B cell (primary cell): ENCODE measurements around the gene THADA. TPM values are rescaled to one million over a fixed set of nuclear protein-coding genes. Genes with fewer than 3 reads are reported as not detected.

Source experiments
- ATAC-seq: fragments of 200-7000 bp; cut with Tn5 transposase; one replicate; pipeline ENCODE4 v1.10.0; 2021; ENCODE audit warnings: low read depth, mild to moderate bottlenecking, moderate number of reproducible peaks, moderate library complexity
- CTCF ChIA-PET: fragments of 350-600 bp; sonication (Branson Sonifier 250); formaldehyde crosslinking; loops from one replicate; lab custom pipeline; 2021; ENCODE audit warnings: antibody characterized with exemption, inconsistent platforms; lab: Charles Lee
- POLR2A ChIA-PET: fragments of 350-600 bp; sonication (Branson Sonifier 250); formaldehyde crosslinking; loops from one replicate; lab custom pipeline; 2021; ENCODE audit warnings: antibody characterized with exemption; lab: Charles Lee
- DNase-seq: peaks from one replicate; pipeline ENCODE4 v3.0.0; 2013
- H2AFZ ChIP-seq: 2 replicates; pipeline ENCODE4 v1.6.1; 2012; ENCODE audit warnings: mild to moderate bottlenecking, low read depth, low read length; ENCODE audit not compliant: insufficient read depth, poor library complexity, severe bottlenecking
- H3K27ac ChIP-seq, 2 donors: 1 replicate in 1 of 2; 2 replicates in 1 of 2; pipeline ENCODE4 v1.5.1; 2012 to 2013; ENCODE audit warnings: low read length in 2 of 2, mild to moderate bottlenecking in 2 of 2, moderate library complexity in 1 of 2
- H3K27me3 ChIP-seq, 4 experiments: fragments of 200-600 bp in 1 of 4; sonication (generic) in 1 of 4; replicated peaks in 1 of 4; 1 replicate in 2 of 4; 2 replicates in 2 of 4; pipeline versions ENCODE4 v1.6.1 to v1.7.0; 2013 to 2016; ENCODE audit warnings: low read length in 3 of 4, mild to moderate bottlenecking in 2 of 4, mixed read lengths in 1 of 4, moderate library complexity in 1 of 4; ENCODE audit not compliant: insufficient read depth in 4 of 4, control insufficient read depth in 3 of 4; ENCODE audit errors: control extremely low read depth in 1 of 4
- H3K36me3 ChIP-seq, 2 experiments: replicated peaks in 1 of 2; 1 replicate in 1 of 2; 2 replicates in 1 of 2; pipeline versions ENCODE4 v1.6.1 to v1.7.1; 2013; ENCODE audit warnings: low read length in 1 of 2; ENCODE audit not compliant: insufficient read depth in 2 of 2, control insufficient read depth in 1 of 2; ENCODE audit errors: control extremely low read depth in 1 of 2, extremely low read depth in 1 of 2
- H3K4me1 ChIP-seq, 2 donors: fragments of 200-600 bp in 1 of 2; sonication (generic) in 1 of 2; 1 replicate in 1 of 2; 2 replicates in 1 of 2; pipeline versions ENCODE4 v1.5.1 to v1.6.1; 2013 to 2017; ENCODE audit warnings: low read length in 2 of 2; ENCODE audit not compliant: control insufficient read depth in 2 of 2, insufficient read depth in 2 of 2
- H3K4me2 ChIP-seq: replicated peaks from 2 replicates; pipeline ENCODE3; 2012; ENCODE audit warnings: mild to moderate bottlenecking, low read depth, low read length; ENCODE audit not compliant: poor library complexity, severe bottlenecking
- H3K4me3 ChIP-seq, 5 experiments: fragments of 200-600 bp in 1 of 5; sonication (generic) in 1 of 5; 1 replicate in 3 of 5; 2 replicates in 2 of 5; pipeline versions ENCODE4 v1.5.1 to v1.7.0; 2011 to 2016; ENCODE audit warnings: low read length in 4 of 5, mild to moderate bottlenecking in 4 of 5, low read depth in 2 of 5, control low read depth in 1 of 5, moderate library complexity in 1 of 5; ENCODE audit not compliant: insufficient read depth in 1 of 5; ENCODE audit errors: control extremely low read depth in 1 of 5, extremely low read depth in 1 of 5
- H3K79me2 ChIP-seq: fragments of 200-600 bp; sonication (generic); one replicate; pipeline ENCODE4 v1.6.0; 2016; ENCODE audit warnings: low read length; ENCODE audit not compliant: control insufficient read depth, insufficient read depth
- H3K9ac ChIP-seq: fragments of 200-600 bp; sonication (generic); 2 replicates; pipeline ENCODE4 v1.6.1; 2017; ENCODE audit warnings: mild to moderate bottlenecking, low read length, moderate library complexity
- H3K9me3 ChIP-seq, 3 donors: one replicate each; pipeline versions ENCODE4 v1.6.1 to v1.7.1; 2013; ENCODE audit warnings: low read length in 2 of 3; ENCODE audit not compliant: control insufficient read depth in 2 of 3, insufficient read depth in 1 of 3; ENCODE audit errors: control extremely low read depth in 1 of 3
- H4K20me1 ChIP-seq: 2 replicates; pipeline ENCODE4 v1.6.0; 2012; ENCODE audit warnings: mild to moderate bottlenecking, low read length; ENCODE audit not compliant: insufficient read depth, control insufficient read depth, poor library complexity, severe bottlenecking
- H3K27ac Mint-ChIP-seq: one replicate; pipeline ENCODE4 v1.8.0; 2021; ENCODE audit warnings: mixed read lengths
- H3K27me3 Mint-ChIP-seq: one replicate; pipeline ENCODE4 v1.8.0; 2021; ENCODE audit warnings: mixed read lengths
- H3K4me1 Mint-ChIP-seq: one replicate; pipeline ENCODE4 v1.8.0; 2021; ENCODE audit warnings: mixed read lengths
- H3K4me3 Mint-ChIP-seq: one replicate; pipeline ENCODE4 v1.8.0; 2021; ENCODE audit warnings: mixed read lengths
- H3K9me3 Mint-ChIP-seq: one replicate; pipeline ENCODE4 v1.8.0; 2022; ENCODE audit warnings: mixed read lengths; ENCODE audit not compliant: insufficient read depth
- EZH2 ChIP-seq: IDR thresholded peaks from 2 replicates; pipeline ENCODE4 v1.6.1; 2012; ENCODE audit warnings: borderline replicate concordance, low read depth, mild to moderate bottlenecking, moderate library complexity, low read length; ENCODE audit not compliant: insufficient read depth, poor library complexity, severe bottlenecking
- WGBS: methylation state at CpG from one replicate; pipeline ENCODE4 v1.1.5; 2013; ENCODE audit warnings: missing lambda C conversion rate; ENCODE audit not compliant: insufficient coverage; 5-methylcytosine and 5-hydroxymethylcytosine counted together
- intact Hi-C: fragments of 100-400 bp; cut with micrococcal nuclease; formaldehyde crosslinking; loops from one replicate; pipeline ENCODE4 v1.10.0; 2022
- polyA plus RNA-seq: library from polyadenylated mRNA; depleted of rRNA; stranded (reverse); fragments of >200 nt; gene quantifications from 2 replicates; pipeline ENCODE4 v1.2.3, GENCODE V29; 2012
- total RNA-seq, 2 donors: library from RNA; stranded (reverse); fragments of 120-200 nt in 1 of 2; gene quantifications; 1 replicate in 1 of 2; 2 replicates in 1 of 2; pipeline versions ENCODE4 v1.2.3 to v1.2.4, GENCODE V29; 2013 to 2022
- TF ChIP-seq, protein P1 (sequence below): fragments of 200-600 bp; IDR thresholded peaks from one replicate; pipeline ENCODE4 v1.8.0; 2022; ENCODE audit warnings: antibody characterized with exemption, mild to moderate bottlenecking

The THADA gene
- total and polyA plus RNA-seq, 2 donors (not counting 1 experiment from before 2014, with no cell fraction given), result 17.6 to 48.5 TPM

DNA sequence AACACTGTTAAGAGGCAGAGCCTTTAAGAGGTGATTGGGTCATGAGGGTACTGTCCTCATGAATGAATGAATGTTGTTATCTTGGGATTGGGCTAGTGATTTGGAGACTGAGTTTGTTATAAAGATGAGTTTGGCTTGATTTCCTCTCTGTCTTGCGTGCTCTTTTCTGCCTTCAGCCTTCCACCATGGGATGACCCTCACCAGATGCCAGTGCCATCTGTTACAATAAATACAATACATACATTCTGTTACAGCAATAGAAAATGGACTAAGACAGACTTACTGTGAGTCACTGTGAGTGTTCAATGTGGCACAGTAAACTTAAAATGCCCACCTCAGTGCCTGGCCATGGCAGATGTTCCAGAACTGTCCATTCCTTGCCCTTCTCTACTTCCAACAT lies 274.4 kb downstream of the THADA start:
- H3K4me3 Mint-ChIP-seq, result no peak overlapping the region
- peaks cover 0 to 17% of the 10 kb centered on the region in 2 experiments for H3K36me3 ChIP-seq
- H3K27ac ChIP-seq, result no peak overlapping the region
- H3K27ac Mint-ChIP-seq, result no peak overlapping the region
- ATAC-seq (no peak), DNase-seq (no peak)
- no peak overlapping the region for H3K9ac ChIP-seq
- H3K9me3 ChIP-seq, result no peaks in the 10 kb centered on the region
- no peak overlapping the region for H3K4me3 ChIP-seq
- no peaks in the 10 kb centered on the region for H3K4me1 ChIP-seq
- ChIA-PET CTCF (no interaction called here), POLR2A (no interaction called here)
- H3K4me1 Mint-ChIP-seq, result no peaks in the 10 kb centered on the region
- no peak overlapping the region for H2AFZ ChIP-seq
- H4K20me1 ChIP-seq, result no peaks in the 10 kb centered on the region
- H3K4me2 ChIP-seq, result no peak overlapping the region
- no peaks in the 10 kb centered on the region for H3K79me2 ChIP-seq
- intact Hi-C loops, result no loop called here
- no peaks in the 10 kb centered on the region for H3K9me3 Mint-ChIP-seq
- no peaks in the 10 kb centered on the region for H3K27me3 ChIP-seq
- H3K27me3 Mint-ChIP-seq, result no peaks in the 10 kb centered on the region
- no CpG with 5 or more reads among the region's 1 CpG for WGBS
- no peak for TF ChIP-seq EZH2

DNA sequence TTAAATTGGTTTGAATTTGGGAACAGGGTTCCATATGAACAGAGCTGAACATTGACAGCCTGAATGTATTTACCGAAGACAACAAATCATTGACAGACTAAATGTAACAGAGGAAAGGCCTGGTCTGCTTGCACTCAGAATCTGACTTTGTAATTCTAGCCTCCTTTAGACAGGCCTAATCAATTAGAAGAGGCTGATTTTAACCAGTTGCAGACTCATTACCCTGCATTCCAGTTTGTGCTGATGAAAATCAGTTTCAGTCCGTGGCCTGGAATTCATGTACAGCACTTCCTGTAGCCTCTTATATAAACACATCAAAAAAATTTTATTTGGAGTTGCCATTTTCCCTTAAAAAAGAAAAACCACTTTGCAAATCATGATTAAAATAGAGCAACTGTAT lies 276.3 kb downstream of the THADA start:
- ChIA-PET CTCF (no interaction called here), POLR2A (no interaction called here)
- Histone ChIP-seq H3K4me1 (no peaks in the 10 kb centered on the region), H3K4me2 (no peak overlapping the region), H4K20me1 (no peaks in the 10 kb centered on the region), H3K9me3 (no peaks in the 10 kb centered on the region), H3K9ac (no peak overlapping the region), H3K4me3 (no peak overlapping the region), H3K27me3 (no peaks in the 10 kb centered on the region), H2AFZ (no peak overlapping the region), H3K36me3 (peaks cover 1 to 20% of the 10 kb centered on the region in 2 experiments), H3K79me2 (no peaks in the 10 kb centered on the region), H3K27ac (no peak overlapping the region)
- ATAC-seq (no peak), DNase-seq (no peak)
- H3K27me3 Mint-ChIP-seq, result no peaks in the 10 kb centered on the region
- H3K27ac Mint-ChIP-seq, result no peak overlapping the region
- WGBS, result 100% methylated on average over 1 of the region's 2 CpGs
- H3K4me1 Mint-ChIP-seq, result peaks cover 2% of the 10 kb centered on the region
- no peak overlapping the region for H3K4me3 Mint-ChIP-seq
- no peak for TF ChIP-seq EZH2
- TF ChIP-seq, protein P1, sequence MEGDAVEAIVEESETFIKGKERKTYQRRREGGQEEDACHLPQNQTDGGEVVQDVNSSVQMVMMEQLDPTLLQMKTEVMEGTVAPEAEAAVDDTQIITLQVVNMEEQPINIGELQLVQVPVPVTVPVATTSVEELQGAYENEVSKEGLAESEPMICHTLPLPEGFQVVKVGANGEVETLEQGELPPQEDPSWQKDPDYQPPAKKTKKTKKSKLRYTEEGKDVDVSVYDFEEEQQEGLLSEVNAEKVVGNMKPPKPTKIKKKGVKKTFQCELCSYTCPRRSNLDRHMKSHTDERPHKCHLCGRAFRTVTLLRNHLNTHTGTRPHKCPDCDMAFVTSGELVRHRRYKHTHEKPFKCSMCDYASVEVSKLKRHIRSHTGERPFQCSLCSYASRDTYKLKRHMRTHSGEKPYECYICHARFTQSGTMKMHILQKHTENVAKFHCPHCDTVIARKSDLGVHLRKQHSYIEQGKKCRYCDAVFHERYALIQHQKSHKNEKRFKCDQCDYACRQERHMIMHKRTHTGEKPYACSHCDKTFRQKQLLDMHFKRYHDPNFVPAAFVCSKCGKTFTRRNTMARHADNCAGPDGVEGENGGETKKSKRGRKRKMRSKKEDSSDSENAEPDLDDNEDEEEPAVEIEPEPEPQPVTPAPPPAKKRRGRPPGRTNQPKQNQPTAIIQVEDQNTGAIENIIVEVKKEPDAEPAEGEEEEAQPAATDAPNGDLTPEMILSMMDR, result no peak
- no peaks in the 10 kb centered on the region for H3K9me3 Mint-ChIP-seq
- intact Hi-C loops, result no loop called here
